ENCODE data around the gene CDC42EP3.

Gene CDC42EP3

DNA sequence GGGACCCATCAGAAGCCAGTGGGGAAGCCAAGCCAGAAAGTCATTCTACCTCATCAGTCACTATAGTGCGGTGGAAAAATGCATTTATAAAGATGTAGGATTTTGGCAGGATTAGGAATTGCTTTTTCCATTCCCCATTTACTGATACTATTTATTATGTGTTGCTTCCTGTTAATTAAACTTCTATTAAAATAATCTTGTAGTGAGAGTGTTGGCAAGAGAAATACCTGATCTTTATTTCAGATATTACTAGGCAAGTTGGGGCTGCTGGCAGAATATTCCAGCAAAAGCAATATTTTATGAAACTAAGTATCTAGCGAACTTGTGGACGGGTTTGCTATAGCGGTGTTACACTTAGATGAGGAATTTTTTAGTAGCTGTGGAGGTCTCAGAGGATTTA, 23.9 kb upstream of the CDC42EP3 start:
- TF ChIP-seq CTCF (IDR thresholded peaks at IDR 0.05; ENCODE audit: low read depth, low read length): no peak
- H3K4me3 ChIP-seq (ENCODE audit: low read depth, low read length): no peak overlapping the region

- no peak overlapping the region for H3K4me3 ChIP-seq (ENCODE audit: low read depth, low read length)
- TF ChIP-seq CTCF (IDR thresholded peaks at IDR 0.05; ENCODE audit: low read depth, low read length): no peak
These were observed 21.3 kb upstream of the CDC42EP3 start for GRCh38 chr2:37692711-37693110.

- no peak for TF ChIP-seq CTCF (IDR thresholded peaks at IDR 0.05; ENCODE audit: low read depth, low read length)
- no peak overlapping the region for H3K4me3 ChIP-seq (ENCODE audit: low read depth, low read length)
These were observed 18.3 kb upstream of the CDC42EP3 start for GRCh38 chr2:37689751-37690150.

DNA sequence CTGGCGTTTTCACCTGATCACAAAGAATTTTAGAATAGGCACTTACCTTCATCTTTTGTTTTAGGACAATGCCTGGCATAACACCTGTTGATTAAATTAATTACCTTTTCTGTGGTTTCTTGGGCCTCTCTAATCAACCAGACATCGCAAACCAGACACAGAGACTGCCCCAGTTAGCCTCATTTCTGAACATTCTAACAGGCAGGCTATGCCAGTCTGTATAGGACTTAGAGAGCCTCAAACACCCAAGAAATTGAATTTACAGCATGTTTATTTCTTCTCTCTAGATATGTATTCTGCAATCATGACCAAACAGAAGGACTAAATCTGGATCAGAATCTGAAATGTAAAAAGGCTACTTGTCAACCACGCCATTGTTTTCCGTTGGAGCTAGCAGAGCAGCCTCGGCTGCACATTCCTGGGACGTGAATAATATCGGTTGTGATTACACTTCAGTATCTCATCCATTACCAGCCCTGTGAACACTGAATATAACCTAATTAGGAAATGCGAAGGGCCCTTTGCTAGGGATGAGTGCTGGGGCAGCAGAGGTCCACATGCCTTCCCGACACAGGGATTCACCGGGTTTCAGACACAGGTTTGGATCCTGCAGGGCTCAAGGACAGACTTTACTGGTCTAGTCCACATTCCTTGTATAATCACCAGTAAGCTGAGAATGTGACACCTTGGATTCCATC, 17.5 kb upstream of the CDC42EP3 start:
- H3K4me3 ChIP-seq (ENCODE audit: low read depth, low read length): no peak overlapping the region
- TF ChIP-seq CTCF (IDR thresholded peaks at IDR 0.05; ENCODE audit: low read depth, low read length): no peak

GRCh38 chr2:37686792-37687526, 15.5 kb upstream of the CDC42EP3 start:
- H3K4me3 ChIP-seq (ENCODE audit: low read depth, low read length): no peak overlapping the region
- no peak for TF ChIP-seq CTCF (IDR thresholded peaks at IDR 0.05; ENCODE audit: low read depth, low read length)

DNA sequence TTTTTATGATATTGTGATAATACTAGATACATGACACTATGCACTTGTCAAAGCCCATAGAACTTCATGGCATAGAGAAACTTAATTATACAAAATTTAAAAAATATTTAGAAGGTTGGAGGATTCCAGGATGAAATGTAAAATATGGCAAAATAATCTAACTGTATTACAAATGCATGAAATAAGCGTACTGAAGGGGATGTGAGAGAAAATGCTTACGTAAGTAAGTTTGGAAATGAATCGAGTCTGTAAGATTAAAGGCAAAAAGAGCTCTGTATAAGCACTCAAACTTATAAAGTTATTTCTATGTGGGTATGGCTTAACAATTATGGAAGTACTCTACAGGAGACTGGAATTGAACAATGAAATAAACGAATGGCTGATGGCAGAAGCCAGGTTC, 13.4 kb upstream of the CDC42EP3 start:
- TF ChIP-seq CTCF (IDR thresholded peaks at IDR 0.05; ENCODE audit: low read depth, low read length): no peak
- no peak overlapping the region for H3K4me3 ChIP-seq (ENCODE audit: low read depth, low read length)

All from WI38 (cell line).